ENCODE measurements around the gene RPIA.
"Not testable (repeated sequence)": the region's sequence is repeated elsewhere in the genome, so short reads cannot be mapped to it uniquely, and the experiment has no call there.

Gene RPIA

GRCh38 chr2:88789213-88789612 is 97.7 kb downstream of the RPIA start:
- not testable (repeated sequence) for DNase-seq (ENCODE audit: low spot score)

- not testable (repeated sequence) for DNase-seq (ENCODE audit: low spot score)
Measured at GRCh38 chr2:88795932-88796331, 104.5 kb downstream of the RPIA start.

- not testable (repeated sequence) for DNase-seq (ENCODE audit: low spot score)
Measured at GRCh38 chr2:88796523-88796922, 105.0 kb downstream of the RPIA start.

- DNase-seq (ENCODE audit: low spot score), result not testable (repeated sequence)
Measured at GRCh38 chr2:88797164-88797563, 105.7 kb downstream of the RPIA start.
